ENCODE results near the gene TMTC2.

DNA sequence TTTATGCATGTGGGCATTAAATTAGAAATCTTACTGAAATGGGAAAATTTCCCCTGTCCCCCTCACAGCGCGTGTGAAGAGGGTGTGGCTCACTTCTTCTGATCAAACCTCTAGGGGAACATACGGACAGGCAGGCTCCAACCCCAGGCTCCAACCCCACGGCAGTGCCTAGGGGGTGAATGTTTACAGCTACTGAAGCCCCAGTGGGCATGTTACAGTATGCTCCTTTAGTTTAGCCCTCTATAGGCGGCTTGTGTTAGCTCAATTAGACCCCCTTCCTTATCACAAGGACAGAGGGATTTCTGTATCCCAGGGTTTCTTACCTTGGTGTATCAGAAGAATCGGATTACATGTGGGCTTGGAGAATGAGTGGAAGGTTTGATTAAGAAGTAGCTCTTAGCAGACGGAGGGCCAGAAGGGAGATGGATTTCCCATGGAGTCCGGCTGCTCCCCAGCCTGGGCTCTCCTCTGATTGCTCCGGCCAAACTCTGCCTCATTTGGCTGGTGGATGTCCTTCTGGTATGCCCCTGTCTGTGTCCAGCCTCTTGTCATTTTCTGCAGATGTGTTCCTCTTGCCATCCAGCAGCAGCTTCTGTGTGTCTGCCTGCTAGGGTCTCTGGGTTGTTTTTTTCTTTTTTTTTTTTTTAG, 223.7 kb downstream of the TMTC2 start:
- TF ChIP-seq, protein P1, sequence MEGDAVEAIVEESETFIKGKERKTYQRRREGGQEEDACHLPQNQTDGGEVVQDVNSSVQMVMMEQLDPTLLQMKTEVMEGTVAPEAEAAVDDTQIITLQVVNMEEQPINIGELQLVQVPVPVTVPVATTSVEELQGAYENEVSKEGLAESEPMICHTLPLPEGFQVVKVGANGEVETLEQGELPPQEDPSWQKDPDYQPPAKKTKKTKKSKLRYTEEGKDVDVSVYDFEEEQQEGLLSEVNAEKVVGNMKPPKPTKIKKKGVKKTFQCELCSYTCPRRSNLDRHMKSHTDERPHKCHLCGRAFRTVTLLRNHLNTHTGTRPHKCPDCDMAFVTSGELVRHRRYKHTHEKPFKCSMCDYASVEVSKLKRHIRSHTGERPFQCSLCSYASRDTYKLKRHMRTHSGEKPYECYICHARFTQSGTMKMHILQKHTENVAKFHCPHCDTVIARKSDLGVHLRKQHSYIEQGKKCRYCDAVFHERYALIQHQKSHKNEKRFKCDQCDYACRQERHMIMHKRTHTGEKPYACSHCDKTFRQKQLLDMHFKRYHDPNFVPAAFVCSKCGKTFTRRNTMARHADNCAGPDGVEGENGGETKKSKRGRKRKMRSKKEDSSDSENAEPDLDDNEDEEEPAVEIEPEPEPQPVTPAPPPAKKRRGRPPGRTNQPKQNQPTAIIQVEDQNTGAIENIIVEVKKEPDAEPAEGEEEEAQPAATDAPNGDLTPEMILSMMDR (IDR thresholded peaks at IDR 0.05) = peak; percentile 27
- TF ChIP-seq EZH2 (IDR thresholded peaks at IDR 0.05) = no peak
- TF ChIP-seq EZH2phosphoT487 (IDR thresholded peaks at IDR 0.05) = no peak
